HG03439 (cell line): ENCODE data around the gene CCDC136.

Source experiments
- ATAC-seq: cut with Tn5 transposase; IDR thresholded peaks from one replicate; pipeline ENCODE4 v1.9.1; 2021; ENCODE audit warnings: mild to moderate bottlenecking, moderate library complexity; ENCODE audit not compliant: unreplicated experiment

The CCDC136 gene

GRCh38 chr7:128791121-128791971, at the start of gene CCDC136:
Gene CCDC136, plus strand, starts transcription at chr7:128791968. Its CDS starts 444 bp downstream, at chr7:128792412.
- peak; percentile 66 for ATAC-seq

GRCh38 chr7:128742206-128742605, 49.6 kb upstream of the CCDC136 start:
- no peak for ATAC-seq

DNA sequence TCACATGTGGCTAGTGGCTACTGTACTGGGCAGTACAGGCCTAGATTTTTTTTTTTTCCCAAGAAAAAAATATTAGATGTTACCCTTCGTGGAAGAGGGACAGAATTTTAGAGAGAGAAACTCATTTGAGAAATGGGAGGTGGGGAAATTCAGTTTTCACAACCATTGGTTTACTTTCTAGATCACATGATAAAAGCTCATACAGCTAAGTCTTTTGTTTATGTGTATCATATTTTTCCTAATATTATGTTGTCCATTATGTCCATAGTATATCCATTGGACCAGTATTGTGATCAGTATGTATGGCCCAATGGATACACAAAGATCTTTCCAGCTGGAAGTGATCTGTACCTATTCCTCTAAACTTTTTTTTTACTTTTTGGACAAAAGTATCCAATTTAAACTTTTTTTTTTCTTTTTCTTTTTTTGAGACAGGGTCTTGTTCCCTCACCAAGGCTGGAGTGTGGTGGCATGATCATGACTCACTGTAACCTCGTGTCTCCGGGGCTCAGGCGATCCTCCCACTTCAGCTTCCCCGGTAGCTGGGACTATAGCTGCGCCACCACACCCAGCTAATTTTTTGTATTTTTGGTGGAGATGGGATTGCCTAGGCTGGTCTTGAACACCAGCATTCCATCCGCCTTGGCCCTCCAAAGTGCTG, 48.5 kb upstream of the CCDC136 start:
- ATAC-seq, result no peak

GRCh38 chr7:128744366-128744905, 47.3 kb upstream of the CCDC136 start:
- no peak for ATAC-seq

- no peak for ATAC-seq
These were observed 46.1 kb upstream of the CCDC136 start for GRCh38 chr7:128745706-128746105.

DNA sequence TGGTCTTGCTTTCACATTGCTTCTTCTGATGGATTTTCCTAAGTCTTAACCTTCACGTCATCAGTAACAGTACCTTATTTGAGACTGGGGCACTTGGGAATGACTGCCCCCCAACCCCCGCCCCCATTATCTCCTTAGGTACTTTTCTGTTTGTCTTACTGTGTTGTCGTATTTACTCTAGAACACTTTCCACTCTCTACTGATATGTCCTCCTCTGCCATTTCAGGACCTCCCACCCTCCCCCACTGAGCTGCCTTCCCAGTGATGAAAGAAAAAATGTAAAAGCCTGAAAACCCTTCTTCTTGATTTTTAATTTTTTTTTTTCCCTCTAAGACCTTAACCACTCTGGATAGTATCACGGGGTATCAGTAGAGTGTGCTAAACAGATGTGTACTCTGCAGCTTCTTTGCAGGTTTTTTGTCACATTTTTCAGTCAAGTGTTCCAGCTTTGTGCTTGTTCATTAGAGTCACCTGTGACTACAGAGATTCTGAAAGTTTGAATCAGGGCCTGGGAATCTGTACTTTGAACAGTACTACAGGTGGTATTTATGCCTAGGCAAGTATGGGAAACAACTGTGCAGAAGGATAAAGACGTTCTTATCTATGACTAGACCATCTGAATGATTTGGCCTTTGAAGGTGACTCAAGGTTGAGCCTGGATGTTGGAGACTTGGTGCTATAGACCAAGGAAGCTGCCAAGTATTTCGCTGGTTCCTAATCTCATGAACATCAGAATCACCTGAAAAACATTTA, 44.3 kb upstream of the CCDC136 start:
- no peak for ATAC-seq

DNA sequence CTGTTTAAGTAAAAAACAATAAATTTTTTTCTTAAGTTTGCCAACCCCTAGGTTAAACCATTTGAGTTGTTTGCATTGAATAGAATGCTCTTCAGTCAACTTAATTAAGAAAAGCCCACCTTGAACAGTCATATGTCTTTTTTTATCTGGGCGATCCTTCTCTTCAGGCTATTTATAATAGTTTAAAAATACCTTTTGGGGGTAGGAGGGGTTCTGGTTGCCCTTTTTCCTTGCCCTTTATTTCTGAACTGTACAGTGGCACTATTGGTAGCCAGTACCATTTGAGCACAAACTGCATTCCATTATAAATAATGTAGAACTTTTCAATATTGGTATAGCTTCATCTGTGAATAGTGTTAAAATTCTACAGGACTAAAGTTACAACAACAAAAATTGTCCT, 39.5 kb upstream of the CCDC136 start:
- no peak for ATAC-seq

DNA sequence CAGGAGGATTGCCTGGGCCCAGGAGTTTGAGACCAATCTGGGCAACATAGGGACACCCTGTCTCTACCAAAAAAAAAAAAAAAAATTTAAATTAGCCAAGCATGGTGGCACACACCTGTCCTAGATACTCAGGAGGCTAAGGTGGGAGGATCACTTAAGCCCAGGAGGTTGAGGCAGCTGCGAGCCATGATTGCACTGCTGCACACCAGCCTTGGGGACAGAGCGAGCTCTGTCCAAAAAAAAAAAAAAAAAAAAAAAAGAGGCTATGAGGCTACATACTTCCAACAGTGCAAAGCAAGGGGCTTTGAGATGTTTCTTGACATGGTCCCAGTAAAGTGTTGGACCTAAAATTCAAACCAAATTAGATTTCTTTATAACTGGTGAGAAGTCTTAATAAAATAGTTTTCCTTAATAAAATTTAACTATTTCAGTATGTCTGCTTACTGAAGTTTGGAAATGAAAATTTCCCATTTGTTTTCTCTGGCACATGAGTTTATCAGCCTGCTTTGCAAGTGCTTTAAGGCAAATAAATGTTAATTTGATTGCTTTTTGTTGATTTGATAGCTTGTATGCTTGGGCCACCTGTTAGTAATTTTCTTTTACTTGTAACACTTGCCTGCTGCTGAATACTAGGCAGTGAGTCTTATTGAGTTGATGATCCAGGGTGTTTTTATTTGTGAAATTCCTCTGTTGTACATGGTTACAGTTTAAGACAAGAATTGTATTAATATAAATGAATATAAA, 36.5 kb upstream of the CCDC136 start:
- no peak for ATAC-seq

- ATAC-seq, result no peak
These were observed 35.8 kb upstream of the CCDC136 start for GRCh38 chr7:128755819-128756476.

DNA sequence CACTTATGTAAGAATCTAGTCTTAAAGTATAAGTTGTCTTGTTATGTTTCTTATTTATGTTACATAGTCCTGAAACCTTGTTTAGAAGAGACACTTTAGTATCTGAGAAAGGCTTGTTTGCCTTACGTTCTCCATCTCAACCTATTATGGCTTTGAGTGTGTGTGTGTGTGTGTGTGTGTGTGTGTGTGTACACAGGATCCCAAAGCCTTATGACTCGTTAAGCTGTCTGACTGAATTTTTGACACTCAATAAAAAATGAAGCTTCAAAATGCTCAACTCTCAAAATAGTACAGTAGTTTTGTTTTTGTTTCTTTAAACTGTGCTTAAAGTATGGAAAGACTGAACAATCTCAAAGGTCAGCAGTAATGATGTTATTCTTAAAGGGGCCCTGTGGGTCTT, 34.6 kb upstream of the CCDC136 start:
- ATAC-seq, result no peak

- ATAC-seq, result no peak
These were observed 33.2 kb upstream of the CCDC136 start for GRCh38 chr7:128758553-128758952.

DNA sequence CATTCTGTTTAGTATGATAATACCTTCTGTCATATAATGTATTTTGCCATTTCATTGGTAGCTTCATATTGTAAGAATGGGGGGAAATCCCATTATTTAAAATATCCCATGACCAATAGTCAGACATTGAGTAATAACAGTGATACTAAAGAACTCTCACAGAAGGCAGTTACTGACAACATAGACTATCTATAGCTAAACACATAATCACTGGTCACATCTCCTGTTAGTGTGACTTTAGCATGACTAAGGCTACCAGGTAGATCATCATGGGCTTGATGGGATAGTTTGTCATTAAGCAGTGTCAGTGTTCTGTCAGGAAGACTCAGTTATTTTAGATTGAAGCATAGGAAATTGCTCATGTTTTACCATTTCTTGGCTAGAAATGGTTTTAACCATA, 32.5 kb upstream of the CCDC136 start:
- no peak for ATAC-seq

GRCh38 chr7:128763541-128763940, 28.2 kb upstream of the CCDC136 start:
- ATAC-seq, result no peak

- no peak for ATAC-seq
These were observed 24.2 kb upstream of the CCDC136 start for GRCh38 chr7:128767475-128768110.

DNA sequence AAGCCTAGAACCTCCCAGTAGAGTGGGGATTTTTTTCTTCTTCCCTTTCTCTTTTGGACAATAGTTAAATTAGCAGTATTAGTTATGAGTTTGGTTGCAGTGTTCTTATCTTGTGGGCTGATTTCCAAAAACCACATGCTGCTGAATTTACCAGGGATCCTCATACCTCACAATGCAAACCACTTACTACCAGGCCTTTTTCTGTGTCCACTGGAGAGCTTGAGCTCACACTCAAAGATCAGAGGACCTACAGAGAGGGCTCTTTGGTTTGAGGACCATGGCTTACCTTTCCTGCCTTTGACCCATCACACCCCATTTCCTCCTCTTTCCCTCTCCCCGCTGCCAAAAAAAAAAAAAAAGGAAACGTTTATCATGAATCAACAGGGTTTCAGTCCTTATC, 21.5 kb upstream of the CCDC136 start:
- ATAC-seq, result no peak

GRCh38 chr7:128773604-128774003, 18.2 kb upstream of the CCDC136 start:
- no peak for ATAC-seq

- ATAC-seq, result no peak
These were observed 17.6 kb upstream of the CCDC136 start for GRCh38 chr7:128774029-128774689.

DNA sequence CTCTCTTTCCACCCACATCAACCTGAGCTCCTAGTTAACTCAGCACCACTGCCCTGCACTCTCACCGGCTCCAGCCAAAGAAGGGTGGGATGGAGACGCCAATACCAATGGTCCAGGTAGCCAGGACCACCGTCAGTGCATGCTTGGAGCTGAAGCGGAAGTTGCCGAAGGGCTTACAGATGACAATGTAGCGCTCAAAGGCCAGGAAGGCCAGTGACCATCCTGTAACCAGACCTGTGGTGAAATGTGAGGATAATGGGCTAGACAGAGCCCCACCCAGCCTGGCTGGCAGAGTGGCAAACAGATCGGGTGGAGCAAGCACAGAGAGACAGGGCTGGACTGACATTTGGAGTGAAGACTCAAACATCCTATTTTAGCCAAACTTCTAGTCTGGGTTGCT, 16.8 kb upstream of the CCDC136 start:
- ATAC-seq, result no peak
